Nephron progenitor cell (in vitro differentiated cells): Measurements from ENCODE around the gene KIF3B.

ENCODE experiments used
- DNase-seq: peaks from one replicate; pipeline ENCODE4 v3.0.0; 2021
- H3K27ac Mint-ChIP-seq: 2 replicates; pipeline ENCODE4 v1.8.0; 2021; ENCODE audit warnings: mild to moderate bottlenecking, moderate library complexity, mixed read lengths
- H3K27me3 Mint-ChIP-seq: 2 replicates; pipeline ENCODE4 v1.8.0; 2021; ENCODE audit warnings: mild to moderate bottlenecking, low read depth, mixed read lengths; ENCODE audit not compliant: poor library complexity
- H3K36me3 Mint-ChIP-seq: 2 replicates; pipeline ENCODE4 v1.8.0; 2021; ENCODE audit warnings: low read depth, mixed read lengths
- H3K4me1 Mint-ChIP-seq: 2 replicates; pipeline ENCODE4 v1.8.0; 2021; ENCODE audit warnings: mixed read lengths
- H3K4me3 Mint-ChIP-seq: 2 replicates; pipeline ENCODE4 v1.8.0; 2021; ENCODE audit warnings: mild to moderate bottlenecking, moderate library complexity, mixed read lengths
- H3K9me3 Mint-ChIP-seq: 2 replicates; pipeline ENCODE4 v1.8.0; 2021; ENCODE audit warnings: mild to moderate bottlenecking, moderate library complexity, mixed read lengths
- CTCF ChIP-seq: fragments of 200-600 bp; sonication (generic); IDR thresholded peaks from 2 replicates; pipeline ENCODE4 v1.5.0; 2021; ENCODE audit warnings: antibody characterized with exemption

The KIF3B gene

DNA sequence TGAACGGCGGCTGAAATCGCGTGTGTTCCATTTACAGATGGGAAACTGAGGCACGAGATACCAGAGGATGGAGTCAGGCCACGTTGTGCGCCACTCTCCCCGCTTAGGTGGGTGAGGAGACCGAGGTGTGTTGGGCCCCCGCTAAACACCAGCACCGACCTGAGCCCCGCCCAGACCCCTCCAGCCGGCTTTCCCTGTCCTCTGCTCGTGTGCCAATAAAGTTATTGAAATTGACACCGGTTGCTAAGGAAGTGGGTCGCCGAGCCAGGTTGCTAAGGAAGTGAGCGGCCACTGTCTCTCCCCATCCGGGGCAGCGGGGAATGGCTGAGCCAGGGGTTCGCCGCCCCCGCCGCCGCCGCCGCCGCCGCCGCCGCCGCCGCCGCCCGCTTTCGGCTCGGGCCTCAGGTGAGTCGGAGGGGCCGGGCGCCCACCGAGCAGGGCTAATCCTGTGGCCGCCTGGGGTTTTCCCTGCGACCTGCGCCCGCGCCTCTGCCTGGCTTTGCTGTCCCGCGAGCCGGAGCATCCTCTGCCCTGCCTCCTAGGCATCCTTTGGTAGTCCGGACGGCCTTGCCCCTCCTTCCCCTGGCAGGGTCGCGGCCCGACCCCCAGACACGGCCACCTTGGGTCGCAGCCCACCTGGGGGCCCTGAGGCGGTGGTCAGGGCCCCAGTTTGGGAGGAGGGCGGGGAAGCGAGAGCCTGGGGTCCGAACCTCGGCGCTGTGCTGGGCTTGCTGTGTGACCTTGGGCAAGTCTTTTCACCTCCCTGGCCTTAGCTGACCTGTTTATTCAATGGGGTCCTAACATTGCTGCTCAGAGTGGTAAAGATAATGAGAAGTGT is at the start of gene KIF3B:
TSS of gene KIF3B (plus strand) at position 291 of the 838 bp plus-strand sequence. CDS start 32,127 bp downstream, outside the sequence.
- peak; percentile 80 for DNase-seq
- Mint-ChIP-seq H3K27me3 (no peaks in the 10 kb centered on the region), H3K27ac (no peak within 1 kb of the TSS), H3K9me3 (peaks cover 14% of the 10 kb centered on the region), H3K4me3 (peak within 1 kb of the TSS; percentile 89), H3K4me1 (peaks cover 14% of the 10 kb centered on the region), H3K36me3 (peaks cover 6% of the 10 kb centered on the region)
- no peak for TF ChIP-seq CTCF

DNA sequence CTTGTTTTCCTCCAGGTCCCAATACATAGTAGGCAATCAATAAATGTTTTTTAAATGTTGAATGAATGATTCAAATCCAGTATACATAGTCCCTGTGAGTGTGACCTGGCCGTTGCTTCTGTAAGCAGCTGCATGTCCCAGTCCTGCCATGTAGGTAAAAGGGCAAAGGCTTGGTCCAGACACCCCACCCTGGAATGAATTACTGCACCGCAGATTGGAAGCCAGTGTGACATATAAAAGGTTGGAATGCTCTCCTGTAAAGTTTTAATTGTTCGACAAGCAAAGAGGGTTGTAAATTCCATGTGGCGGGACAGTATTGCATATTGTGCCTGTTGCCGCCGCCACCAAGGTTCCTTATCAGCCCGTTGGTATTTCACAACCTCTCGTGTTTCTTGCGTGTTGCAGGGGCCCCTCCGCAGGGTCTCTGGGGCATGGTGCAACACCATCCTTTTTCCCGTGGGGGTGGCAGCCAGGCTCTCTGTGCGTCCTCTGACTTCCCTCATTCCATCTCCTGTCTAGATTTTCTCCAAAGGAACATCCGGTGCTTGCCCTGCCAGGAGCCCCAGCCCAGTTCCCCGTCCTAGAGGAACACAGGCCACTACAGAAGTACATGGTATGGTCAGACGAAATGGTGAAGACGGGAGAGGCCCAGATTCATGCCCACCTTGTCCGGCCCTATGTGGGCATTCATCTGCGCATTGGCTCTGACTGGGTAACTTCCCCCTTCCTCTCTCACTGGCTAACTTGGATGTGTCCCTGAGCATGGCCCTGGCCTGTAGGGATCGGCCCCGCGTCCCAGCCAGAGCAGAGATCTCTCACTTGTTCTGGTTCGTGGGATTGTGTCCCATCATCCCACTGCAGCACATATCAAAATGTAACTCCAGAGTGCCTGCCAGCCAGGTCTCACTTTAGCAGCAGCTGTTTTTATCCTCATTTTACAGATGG is 49.4 kb upstream of the KIF3B start:
- TF ChIP-seq CTCF = no peak
- peak overlapping the region; percentile 27 for H3K27ac Mint-ChIP-seq
- H3K9me3 Mint-ChIP-seq = no peaks in the 10 kb centered on the region
- DNase-seq = no peak
- H3K36me3 Mint-ChIP-seq = peaks cover 58% of the 10 kb centered on the region
- peaks cover under 1% of the 10 kb centered on the region for H3K27me3 Mint-ChIP-seq
- no peaks in the 10 kb centered on the region for H3K4me1 Mint-ChIP-seq
- H3K4me3 Mint-ChIP-seq = no peak overlapping the region

- no peak overlapping the region for H3K4me3 Mint-ChIP-seq
- no peak for DNase-seq
- H3K36me3 Mint-ChIP-seq = peaks cover 58% of the 10 kb centered on the region
- no peak overlapping the region for H3K27ac Mint-ChIP-seq
- H3K4me1 Mint-ChIP-seq = no peaks in the 10 kb centered on the region
- peaks cover 3% of the 10 kb centered on the region for H3K27me3 Mint-ChIP-seq
- no peaks in the 10 kb centered on the region for H3K9me3 Mint-ChIP-seq
- TF ChIP-seq CTCF = no peak
Measured at GRCh38 chr20:32229251-32229747, 48.2 kb upstream of the KIF3B start.

GRCh38 chr20:32230707-32231106 is 46.7 kb upstream of the KIF3B start:
- H3K9me3 Mint-ChIP-seq = no peaks in the 10 kb centered on the region
- peaks cover 67% of the 10 kb centered on the region for H3K36me3 Mint-ChIP-seq
- peak overlapping the region; percentile 82 for H3K27ac Mint-ChIP-seq
- H3K27me3 Mint-ChIP-seq = peaks cover 3% of the 10 kb centered on the region
- DNase-seq = no peak
- no peak overlapping the region for H3K4me3 Mint-ChIP-seq
- TF ChIP-seq CTCF = no peak
- peaks cover 3% of the 10 kb centered on the region for H3K4me1 Mint-ChIP-seq

GRCh38 chr20:32231245-32231644 is 46.2 kb upstream of the KIF3B start:
- Mint-ChIP-seq H3K4me3 (no peak overlapping the region), H3K9me3 (no peaks in the 10 kb centered on the region), H3K27me3 (peaks cover 3% of the 10 kb centered on the region), H3K4me1 (peaks cover 5% of the 10 kb centered on the region), H3K27ac (no peak overlapping the region), H3K36me3 (peaks cover 69% of the 10 kb centered on the region)
- DNase-seq = no peak
- TF ChIP-seq CTCF = no peak
